ENCODE results near the gene EDDM3A.
"Not testable (repeated sequence)": the region's sequence is repeated elsewhere in the genome, so short reads cannot be mapped to it uniquely, and the experiment has no call there.

EDDM3A gene

DNA sequence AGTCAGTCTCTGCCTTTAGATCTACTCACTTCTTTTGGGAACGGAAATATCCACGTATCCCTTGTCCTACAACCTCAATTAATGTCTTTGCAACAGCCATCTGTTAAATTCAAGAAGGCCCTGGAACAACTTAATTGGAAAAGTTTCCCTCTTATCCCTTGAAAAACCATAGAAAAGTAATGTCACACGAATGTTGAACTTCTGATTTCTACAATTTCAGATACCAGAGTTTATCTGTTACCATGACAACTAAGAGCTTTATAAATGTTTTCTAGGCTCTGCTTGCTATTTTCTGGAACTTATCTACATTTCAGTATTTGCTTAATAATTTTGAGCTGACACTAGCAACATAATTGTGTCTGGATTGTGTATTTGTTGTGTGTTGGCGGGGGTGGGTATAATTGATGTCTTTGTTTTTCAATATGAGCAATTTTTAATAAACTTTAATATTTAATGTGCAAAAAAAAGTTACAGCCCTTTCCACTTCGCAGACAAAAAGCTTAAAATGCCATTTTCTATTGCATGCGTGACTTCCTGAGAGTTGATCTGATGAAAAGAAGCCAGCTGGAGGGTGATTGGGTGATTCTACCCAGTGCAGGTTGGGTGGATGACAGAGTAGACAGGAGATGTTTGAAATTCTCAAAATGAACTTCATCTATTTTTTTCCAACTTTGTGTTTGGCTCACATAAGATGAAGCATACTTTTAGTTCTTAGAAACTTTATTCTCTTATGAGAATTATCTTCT is 11.8 kb upstream of the EDDM3A start:
- DNase-seq = no peak

DNA sequence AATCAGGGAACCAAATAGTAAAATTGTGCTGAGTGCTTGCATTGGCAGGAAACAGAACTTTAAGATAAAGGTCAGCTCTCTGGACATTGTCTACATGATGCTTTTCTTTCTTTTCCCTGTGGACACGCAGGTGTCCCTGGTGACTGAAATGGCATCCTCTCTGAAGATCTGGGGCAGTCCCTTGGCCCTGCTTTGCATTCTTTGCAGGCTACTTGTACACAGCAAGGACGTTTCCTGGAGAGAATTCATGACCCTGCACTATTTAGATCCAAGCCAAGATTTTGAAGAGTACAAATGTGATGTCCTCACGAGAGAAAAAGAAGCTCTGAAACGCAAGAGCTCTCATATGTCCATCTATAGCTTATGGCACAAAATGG is 11.3 kb upstream of the EDDM3A start:
- no peak for DNase-seq

DNA sequence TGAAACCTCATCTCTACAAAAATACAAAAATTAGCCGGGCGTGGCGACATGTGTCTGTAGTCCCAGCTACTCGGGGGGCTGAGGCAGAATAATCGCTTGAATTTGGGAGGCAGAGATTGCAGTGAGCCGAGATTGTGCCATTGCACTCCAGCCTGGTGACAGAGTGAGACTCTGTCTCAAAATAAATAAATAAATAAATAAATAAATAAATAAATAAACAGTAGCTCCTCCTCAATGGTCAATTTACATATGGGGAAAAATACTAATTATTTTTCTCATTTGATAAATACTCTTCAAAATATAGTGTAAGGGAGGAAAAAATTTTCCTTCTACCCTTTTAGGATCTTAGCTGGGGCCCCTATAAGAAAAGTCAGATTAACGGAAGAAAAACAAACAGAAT is 7.4 kb upstream of the EDDM3A start:
- not testable (repeated sequence) for DNase-seq

DNA sequence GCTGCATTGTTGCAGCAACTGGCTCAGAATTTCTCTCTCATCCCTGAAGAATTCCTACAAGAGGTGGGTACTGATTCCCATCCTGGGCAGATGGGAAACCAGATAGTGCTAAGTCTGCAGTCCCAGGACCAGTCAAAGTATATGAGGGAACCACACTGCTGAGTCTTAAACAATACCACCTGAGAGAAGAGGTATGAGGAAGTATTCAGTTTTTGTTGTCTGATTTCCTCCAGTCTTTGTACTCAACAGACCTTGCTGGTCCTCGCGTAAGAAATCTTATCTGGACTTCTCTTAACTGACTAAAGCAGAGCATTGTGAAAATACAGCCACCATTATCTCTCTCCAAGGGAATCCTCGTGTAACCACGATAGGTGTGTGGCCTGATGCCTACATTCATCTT is 3.6 kb upstream of the EDDM3A start:
- DNase-seq = no peak

DNA sequence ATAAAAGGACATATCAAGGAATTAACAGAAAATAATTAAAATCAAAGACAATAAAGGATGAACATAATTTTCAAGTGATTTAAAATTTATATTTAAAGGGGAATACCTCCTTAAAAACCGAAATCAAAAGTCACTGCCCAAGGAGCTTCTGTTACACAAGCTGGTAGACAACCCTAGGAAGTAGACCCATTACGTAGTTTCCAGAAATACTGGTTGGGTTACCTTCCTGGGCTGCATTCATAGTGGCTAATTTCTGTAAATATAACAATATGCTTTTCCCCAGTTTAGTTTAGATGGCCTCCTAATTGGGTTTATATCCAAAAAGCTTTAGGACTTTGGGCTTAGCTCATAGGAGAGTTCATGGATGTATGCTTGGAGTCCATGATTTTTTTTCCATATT is 2.1 kb upstream of the EDDM3A start:
- no peak for DNase-seq

DNA sequence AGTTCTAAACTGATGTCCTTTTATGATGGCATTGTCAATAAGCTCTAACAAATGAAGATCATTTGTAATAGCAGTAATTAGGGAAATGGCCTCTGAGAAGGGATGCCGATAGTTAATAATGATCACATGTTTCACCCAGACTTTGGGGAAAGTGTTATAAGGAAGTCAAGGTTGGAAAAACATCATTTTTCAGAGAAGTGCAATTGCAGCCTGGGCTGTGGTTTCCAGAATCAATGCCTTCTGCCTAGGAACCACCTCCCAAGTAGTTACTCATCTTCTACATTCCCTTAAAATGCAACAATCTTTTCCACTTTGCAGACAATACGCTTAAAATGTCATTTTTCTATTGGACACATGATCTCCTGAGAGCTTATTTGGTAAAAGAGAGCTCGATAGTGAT is 879 bp downstream of the EDDM3A start:
- no peak for DNase-seq

DNA sequence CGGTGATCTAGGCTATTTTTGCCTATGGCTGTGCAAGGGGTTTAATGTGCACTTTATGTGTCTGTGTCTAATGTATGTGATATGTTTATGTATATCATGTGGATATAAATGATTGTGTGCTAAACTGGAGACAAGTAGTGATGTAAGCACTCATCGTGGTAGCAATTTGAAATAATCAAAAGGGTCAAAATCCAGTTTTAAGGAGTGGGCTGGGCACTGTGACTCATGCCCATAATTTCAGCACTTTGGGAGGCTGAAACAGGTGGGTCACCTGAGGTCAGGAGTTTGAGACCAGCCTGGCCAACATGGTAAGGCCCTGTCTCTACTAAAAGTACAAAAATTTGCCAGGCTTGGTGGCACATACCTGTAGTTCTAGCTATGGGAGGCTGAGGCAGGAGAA is 2.8 kb downstream of the EDDM3A start:
- no peak for DNase-seq

DNA sequence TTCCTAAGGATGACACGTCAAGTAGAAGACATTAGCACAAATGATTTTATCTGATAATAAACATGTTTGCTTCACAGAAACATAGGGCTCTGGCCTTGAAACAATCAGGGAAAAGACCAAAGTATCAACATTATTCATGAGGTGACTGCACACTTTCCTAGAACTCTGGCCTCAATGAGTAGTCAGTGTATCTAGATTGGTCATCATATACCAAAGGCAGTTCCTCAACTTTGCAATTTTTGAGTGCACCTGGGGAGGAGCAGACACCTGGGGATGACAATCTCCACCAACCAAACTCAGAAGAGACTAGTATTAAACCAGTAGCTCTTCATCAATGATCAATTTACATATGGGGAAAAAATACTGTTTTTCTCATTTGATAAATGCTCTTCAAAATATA is 4.5 kb downstream of the EDDM3A start:
- no peak for DNase-seq

DNA sequence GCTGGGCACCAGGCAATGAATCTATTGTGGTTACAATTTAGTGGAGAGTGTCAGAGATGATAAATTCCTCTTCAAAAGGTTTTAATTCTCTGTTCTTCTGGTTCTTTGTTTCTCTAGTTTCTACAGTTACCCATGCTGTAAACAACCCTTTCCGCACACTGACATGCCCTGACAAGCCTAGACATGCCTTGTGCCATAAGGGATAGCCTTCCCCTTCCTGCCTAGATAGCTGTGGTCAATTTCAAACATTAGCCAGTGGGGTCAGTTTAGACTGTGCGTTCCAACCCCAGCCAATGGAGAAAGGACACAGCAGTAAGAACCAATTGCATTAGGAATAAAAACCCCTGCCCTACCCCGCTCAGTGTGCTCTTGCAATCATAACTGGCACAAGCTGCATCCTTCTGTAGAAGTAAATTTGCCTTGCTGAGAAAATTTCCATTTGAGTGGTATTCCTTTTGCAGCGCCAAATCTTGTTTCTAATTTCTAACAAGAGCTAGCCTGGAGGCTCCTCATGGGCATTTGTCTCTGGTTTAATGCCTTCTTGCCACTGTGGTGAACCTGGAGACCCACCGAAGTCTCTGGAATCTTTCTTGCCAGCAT is 6.4 kb downstream of the EDDM3A start:
- no peak for DNase-seq

DNA sequence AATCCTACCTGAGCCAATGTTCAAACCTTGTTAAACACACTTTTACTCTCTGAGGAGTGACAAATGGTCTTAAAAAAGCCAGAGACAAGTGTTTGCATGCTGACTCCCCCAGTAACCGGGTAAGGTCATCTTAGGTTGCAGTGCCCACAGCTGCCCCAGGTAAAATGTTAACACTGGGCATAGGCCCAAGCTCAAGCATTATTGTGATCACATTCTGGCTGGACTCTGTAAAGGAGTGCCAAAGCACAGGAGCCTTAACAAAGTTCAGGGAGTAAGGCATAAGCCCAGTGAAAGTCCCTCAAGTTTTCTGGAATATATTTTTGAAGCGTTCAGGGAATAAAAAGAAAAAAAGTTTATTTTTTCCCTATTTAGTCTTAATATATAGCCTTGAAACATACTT is 8.6 kb downstream of the EDDM3A start:
- DNase-seq = no peak

DNA sequence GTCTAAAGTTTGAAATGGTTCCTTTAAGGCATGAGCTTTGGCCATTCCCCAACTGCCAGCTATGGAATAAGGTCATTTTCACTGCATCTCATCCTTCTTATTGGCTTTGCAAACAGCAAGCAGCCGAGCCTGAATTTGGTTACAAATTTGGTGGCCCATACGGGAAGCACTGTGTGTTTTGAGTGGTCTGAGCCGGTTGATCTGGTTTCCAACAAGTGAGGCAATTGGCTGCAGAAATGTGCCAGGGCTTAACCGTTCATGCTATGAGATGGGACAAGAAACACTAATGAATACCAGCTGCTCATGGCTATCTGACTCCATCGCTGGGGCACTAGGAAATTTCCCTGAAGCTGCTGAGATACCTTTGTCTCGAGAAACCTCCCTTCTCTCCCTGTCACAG is 9.3 kb downstream of the EDDM3A start:
- DNase-seq = no peak

DNA sequence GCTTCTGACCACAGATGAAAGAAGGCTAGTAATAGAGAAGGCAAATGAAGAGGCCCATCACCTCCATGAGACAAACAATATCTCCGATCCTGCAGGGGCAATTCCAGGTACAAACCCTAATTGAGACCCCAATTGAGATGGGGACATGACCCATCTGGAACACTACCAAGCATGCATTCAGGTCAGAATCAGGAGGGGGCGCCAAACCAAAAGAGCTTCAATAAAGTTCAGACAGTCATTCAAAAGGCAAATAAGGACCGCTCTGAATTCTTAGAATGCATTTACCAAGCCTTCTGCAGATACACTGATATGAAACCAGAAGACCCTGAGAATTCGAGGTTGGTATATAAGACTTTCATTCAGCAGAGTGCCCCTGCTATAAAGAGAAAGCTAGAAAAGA is 12.3 kb downstream of the EDDM3A start:
- DNase-seq = no peak

DNA sequence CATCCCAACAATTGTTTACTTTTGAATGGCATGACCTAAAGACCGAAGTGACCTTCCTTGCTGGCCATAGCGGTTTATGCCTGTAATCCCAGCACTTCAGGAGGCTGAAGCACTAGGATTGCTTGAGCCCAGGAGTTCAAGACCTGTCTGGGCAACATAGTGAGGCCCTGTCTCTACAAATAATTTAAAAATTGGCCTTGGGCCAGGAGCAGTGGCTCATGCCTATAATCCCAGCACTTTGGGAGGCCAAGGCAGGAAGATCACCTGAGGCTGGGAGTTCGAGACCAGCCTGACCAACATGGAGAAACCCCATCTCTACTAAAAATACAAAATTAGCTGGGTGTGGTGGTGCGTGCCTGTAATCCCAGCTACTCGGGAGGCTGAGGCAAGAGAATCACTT is 13.8 kb downstream of the EDDM3A start:
- DNase-seq = not testable (repeated sequence)

DNA sequence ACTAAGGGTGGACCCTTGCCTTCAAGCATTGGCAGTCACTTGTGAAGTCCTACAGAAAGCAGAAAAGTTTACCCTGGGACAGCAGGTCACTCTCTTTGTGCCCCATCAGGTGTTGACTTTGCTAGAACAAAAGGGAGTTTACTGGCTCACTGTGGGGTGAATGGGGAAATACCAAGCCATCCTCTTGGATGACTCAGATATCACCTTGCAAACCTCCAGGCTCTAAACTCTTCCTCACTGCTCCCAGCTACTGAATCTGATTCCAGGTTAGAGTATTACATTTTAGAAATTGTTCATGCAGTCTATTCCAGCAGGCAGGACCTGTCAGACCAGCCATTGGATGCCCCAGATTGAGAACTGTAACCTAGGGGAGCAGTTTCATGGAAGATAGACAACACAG is 15.3 kb downstream of the EDDM3A start:
- no peak for DNase-seq

DNA sequence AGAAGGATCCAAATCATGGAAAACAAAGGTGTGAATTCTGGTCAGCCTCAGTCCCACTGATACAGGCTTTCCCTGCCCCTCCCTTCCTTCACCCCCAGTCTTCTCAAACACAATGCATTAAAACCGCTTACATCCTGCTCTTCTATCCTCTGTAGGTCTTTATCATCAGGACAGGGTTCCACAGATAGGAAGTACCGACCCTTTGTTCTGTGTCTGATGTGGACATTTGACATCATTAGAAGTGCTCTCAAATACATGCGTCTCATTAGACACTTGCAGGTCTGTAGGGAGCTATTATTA is 22.9 kb downstream of the EDDM3A start:
- no peak for DNase-seq

DNA sequence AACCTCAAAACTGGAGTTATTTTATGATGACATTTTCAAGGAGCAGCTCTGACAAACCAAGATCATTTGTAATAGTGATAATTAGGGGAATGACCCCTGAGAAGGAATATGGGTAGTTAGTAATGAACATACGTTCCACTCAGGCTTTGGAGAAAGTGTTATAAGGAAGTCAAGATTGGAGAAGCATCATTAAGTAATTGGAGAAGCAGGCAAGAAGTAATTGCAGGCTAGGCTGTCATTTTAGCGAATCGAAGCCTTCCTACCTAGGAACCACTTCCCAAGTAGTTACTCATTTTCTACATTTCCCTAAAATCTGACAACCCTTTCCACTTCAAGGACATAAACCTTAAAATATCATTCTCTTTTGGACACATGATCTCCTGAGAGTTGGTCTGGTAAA is 23.7 kb downstream of the EDDM3A start:
- no peak for DNase-seq

DNA sequence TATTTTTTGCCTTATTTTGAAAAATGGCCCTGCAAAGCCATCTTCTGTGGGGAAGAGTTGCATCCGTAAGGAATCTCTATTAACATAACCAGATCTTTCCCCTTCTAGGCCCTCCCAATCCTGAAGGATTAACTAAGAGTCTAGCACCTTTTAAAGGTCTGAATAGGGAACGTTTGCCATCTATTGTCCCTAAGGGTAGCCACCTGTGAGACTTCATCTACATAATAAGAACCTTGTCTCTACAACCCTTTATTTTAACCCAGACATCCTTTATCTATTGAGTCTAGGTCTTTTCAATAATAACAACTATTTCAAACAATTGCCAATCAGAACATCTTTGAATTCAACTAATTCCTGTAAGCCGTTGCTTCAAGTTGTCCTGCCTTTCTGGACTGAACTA is 27.0 kb downstream of the EDDM3A start:
- no peak for DNase-seq

DNA sequence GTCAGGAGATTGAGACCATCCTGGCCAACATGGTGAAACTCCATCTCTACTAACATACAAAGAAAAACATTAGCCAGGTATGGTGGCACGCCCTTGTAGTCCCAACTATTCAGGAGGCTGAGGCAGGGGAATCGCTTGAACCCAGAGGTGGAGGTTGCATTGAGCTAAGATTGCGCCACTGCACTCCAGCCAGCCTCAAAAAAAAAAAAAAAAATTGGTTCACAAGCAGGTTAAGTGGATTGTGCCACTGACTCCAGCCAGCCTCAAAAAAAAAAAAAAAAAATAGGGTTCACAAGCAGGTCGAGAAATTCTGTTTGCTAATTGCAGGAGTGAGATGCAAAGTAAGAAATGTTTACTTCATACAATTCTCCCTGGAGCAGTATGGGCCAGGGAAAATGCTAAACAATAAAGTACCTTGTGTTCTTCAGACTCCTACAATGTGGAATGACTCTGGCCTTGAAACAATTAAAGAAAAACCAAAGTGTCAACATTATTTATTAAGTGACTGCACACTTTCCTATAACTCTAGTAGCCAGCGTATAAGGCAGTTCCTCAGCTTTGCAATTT is 28.7 kb downstream of the EDDM3A start:
- DNase-seq = no peak

DNA sequence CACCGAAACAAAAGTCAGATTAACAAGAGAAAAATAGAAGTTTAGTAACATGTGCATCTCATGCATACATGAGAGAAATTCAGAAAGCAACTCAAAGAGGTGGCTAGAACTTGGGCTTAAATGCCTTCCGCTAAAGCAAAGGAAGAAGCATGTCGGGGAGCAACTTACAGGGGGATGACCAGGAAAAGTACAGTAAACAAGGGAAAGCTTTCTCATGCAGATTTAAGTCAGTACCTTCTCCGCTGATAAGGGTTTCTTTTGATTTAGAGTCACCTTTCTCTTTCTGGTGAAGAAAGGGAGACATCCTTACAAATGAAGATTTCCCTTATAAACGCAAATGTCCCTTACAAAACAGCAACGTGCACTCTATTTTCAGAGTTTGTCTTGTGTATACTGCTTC is 29.4 kb downstream of the EDDM3A start:
- no peak for DNase-seq

DNA sequence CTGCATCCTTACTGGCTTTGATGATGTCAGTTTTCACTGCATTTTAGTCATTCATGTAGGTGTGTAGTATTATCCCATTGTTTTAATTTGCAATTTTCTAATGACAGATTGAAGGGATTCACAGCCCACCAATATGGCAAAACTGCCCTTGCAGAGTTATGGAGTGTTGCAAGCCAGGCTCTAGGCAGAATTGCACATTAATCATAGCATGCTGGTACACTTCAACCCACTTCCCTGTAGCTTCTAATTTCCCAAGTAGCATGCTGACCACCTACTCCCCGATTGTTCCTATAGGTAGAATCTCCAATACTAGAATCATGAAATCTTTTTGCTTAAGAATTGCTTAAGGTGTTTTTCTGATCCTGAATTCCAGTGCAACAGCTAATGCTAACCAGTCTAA is 30.2 kb downstream of the EDDM3A start:
- no peak for DNase-seq

DNA sequence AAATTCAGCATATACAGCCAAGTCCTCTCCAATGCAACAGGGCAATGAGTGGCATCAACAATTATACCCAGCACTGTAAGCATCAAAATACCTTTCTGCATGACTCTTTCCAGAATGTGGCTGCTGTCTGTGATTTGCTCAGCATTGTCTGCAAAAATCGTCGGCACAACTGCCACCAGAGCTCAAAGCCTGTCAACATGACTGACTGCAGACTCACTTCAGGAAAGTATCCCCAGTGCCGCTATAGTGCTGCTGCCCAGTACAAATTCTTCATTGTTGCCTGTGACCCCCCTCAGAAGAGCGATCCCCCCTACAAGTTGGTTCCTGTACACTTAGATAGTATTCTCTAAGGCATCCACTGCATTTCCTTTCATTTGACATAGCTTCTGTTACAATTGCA is 36.1 kb downstream of the EDDM3A start:
- DNase-seq = no peak

DNA sequence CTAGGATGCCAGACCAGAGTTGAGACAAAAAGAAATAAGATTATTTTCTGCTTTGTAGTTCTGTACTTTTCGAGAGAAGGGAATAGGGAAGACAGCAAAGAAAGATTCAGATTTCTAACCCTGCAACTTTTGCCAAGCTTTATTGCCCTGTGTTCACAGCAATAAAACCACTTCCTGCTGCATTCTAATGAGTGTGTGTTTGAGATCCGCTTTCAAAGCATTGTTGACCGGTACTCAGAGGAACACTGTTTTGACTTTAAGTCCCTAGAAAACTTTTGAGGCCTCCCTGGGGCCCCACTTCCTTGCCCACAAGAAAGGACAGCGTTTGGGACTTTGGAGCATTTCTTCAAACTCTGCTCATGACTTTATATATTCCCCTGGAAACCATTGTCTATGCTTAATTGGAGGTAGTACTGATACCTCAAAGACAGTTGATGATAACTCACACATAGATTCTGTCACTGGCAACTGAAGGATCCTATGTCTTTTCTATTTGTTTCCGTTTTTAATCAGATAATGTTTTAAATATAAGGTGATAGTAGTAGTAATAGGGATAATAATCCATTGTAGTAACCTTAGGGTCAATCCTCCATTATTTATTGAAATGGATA is 36.7 kb downstream of the EDDM3A start:
- DNase-seq = no peak

DNA sequence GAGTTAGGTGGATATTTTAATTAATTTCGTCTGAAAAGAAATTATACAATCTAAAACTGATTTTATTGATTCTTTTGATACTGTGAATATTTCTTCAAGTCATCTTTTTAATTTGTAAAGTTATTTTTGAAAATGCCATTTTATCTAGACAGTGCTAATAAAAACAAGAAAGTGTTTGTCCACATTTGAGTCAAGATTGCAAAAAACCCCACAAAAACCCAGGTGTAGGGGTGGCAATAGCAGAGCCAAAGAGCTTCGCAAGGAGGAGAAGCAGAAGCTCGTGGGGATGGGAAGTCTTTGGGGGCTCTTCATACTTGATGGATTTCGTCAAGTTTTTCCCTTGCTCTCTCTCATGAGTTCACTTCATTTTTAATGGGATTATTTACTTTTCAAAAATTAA is 41.3 kb downstream of the EDDM3A start:
- no peak for DNase-seq

DNA sequence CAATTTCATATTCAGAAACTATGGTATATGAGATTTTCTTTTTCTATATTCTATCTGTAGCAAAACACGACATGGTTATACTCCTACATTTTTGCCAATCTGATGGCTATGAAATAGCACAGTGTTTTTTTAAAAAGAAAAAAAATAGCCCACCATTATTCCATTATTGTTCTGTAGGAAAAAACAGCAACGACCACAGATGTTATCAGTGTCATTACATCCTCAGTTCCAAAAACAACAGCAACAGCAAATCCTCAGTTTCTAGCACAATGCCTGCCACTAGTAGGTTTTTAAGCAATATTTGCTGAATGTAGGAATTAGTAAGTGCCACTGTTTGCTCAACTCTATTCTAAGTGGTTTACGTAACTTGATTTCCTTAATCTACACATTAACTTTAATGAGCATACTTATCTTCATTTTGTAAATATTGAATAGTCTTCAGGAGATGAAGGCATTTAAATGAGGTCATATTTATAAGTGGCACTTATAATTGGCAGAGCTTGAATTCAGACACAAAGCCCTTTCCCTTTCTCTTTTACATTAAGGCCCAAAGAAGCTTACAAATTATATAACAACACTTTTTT is 43.6 kb downstream of the EDDM3A start:
- DNase-seq = no peak

Measured in fibroblast of skin of right biceps (primary cell).